PC-3 (cell line): ENCODE measurements around the gene SLC24A3.

Source experiments
- CTCF ChIP-seq: fragments of 300-600 bp; sonication (generic); conservative IDR thresholded peaks from 2 replicates; pipeline ENCODE4 v1.5.1; 2017; ENCODE audit warnings: antibody characterized with exemption, low read depth, mild to moderate bottlenecking, low read length
- EZH2 ChIP-seq: fragments of 300-600 bp; sonication (generic); IDR thresholded peaks from one replicate; pipeline ENCODE4 v1.6.1; 2017; ENCODE audit warnings: antibody characterized with exemption, mild to moderate bottlenecking, low read length; ENCODE audit not compliant: unreplicated experiment

- TF ChIP-seq CTCF, result no peak
- TF ChIP-seq EZH2, result no peak
Observed at GRCh38 chr20:19406381-19406780, 193.9 kb downstream of the SLC24A3 start.
